DOHH2 (cell line): ENCODE measurements around the gene HPSE2.

ENCODE experiments used
- CTCF ChIP-seq: fragments of 200-600 bp; sonication (generic); IDR thresholded peaks from one replicate; pipeline ENCODE4 v1.5.1; 2014; ENCODE audit warnings: antibody characterized with exemption, mild to moderate bottlenecking, low read depth, low read length; ENCODE audit not compliant: poor library complexity, severe bottlenecking
- EZH2phosphoT487 ChIP-seq: fragments of 200-600 bp; sonication (generic); IDR thresholded peaks from 2 replicates; pipeline ENCODE4 v1.6.1; 2017; ENCODE audit warnings: borderline replicate concordance, mild to moderate bottlenecking, antibody characterized with exemption, low read length, moderate library complexity, mixed read lengths

- TF ChIP-seq CTCF (no peak), EZH2phosphoT487 (no peak)
Measured at GRCh38 chr10:98620503-98620902, 615.1 kb downstream of the HPSE2 start.
